Measurements from ENCODE around the gene SIX3. TPM values are rescaled to one million over a fixed set of nuclear protein-coding genes. Genes with fewer than 3 reads are reported as not detected.

The SIX3 gene
- total RNA-seq = not detected

GRCh38 chr2:44941551-44942234, at the start of gene SIX3:
TSS of gene SIX3 (plus strand) at chr2:44941702. CDS start at chr2:44942105, 403 bp downstream.
- POLR2A ChIA-PET = no interaction called here
- peak; percentile 65 for ATAC-seq
- Mint-ChIP-seq H3K4me1 (ENCODE audit: low read depth) (peaks cover 43% of the 10 kb centered on the region), H3K27me3 (peaks cover 77% of the 10 kb centered on the region), H3K27ac (no peak within 1 kb of the TSS), H3K36me3 (ENCODE audit: low read depth) (no peaks in the 10 kb centered on the region), H3K4me3 (peak within 1 kb of the TSS; percentile 73), H3K9me3 (no peaks in the 10 kb centered on the region)
- CTCF ChIA-PET = interaction anchor here (2.6 kb wide), 1 partner anchor 13 kb away, joined by 9 read pairs; no protein-coding TSS in a partner anchor
- peak; percentile 72 for DNase-seq
- TF ChIP-seq CTCF (IDR thresholded peaks at IDR 0.05) = no peak
- intact Hi-C loops (cut with micrococcal nuclease) = no loop called here

GRCh38 chr2:44894058-44894457, 47.4 kb upstream of the SIX3 start:
- POLR2A ChIA-PET = no interaction called here
- Mint-ChIP-seq H3K4me3 (no peak overlapping the region), H3K27ac (no peak overlapping the region)

GRCh38 chr2:44895061-44895460, 46.4 kb upstream of the SIX3 start:
- peaks cover 8% of the 10 kb centered on the region for H3K9me3 Mint-ChIP-seq
- H3K27ac Mint-ChIP-seq = no peak overlapping the region
- intact Hi-C loops (cut with micrococcal nuclease) = no loop called here
- peaks cover 12% of the 10 kb centered on the region for H3K27me3 Mint-ChIP-seq
- no peaks in the 10 kb centered on the region for H3K36me3 Mint-ChIP-seq (ENCODE audit: low read depth)
- H3K4me1 Mint-ChIP-seq (ENCODE audit: low read depth) = peaks cover 6% of the 10 kb centered on the region
- ATAC-seq (no peak), DNase-seq (no peak)
- ChIA-PET CTCF (no interaction called here), POLR2A (no interaction called here)
- no peak overlapping the region for H3K4me3 Mint-ChIP-seq
- no peak for TF ChIP-seq CTCF (IDR thresholded peaks at IDR 0.05)

More at GRCh38 chr2:44894058-44894457, 47.4 kb upstream of the SIX3 start:
- peaks cover 8% of the 10 kb centered on the region for H3K9me3 Mint-ChIP-seq
- peaks cover 10% of the 10 kb centered on the region for H3K27me3 Mint-ChIP-seq
- H3K36me3 Mint-ChIP-seq (ENCODE audit: low read depth) = no peaks in the 10 kb centered on the region
- CTCF ChIA-PET = no interaction called here
- TF ChIP-seq CTCF (IDR thresholded peaks at IDR 0.05) = no peak
- ATAC-seq (peak; percentile 82), DNase-seq (peak; percentile 29)
- peaks cover 6% of the 10 kb centered on the region for H3K4me1 Mint-ChIP-seq (ENCODE audit: low read depth)
- intact Hi-C loops (cut with micrococcal nuclease) = no loop called here

GRCh38 chr2:44897406-44897805, 44.1 kb upstream of the SIX3 start:
- H3K27me3 Mint-ChIP-seq = peaks cover 16% of the 10 kb centered on the region
- no peak overlapping the region for H3K4me3 Mint-ChIP-seq
- DNase-seq (no peak), ATAC-seq (no peak)
- ChIA-PET CTCF (no interaction called here), POLR2A (no interaction called here)
- intact Hi-C loops (cut with micrococcal nuclease) = no loop called here
- no peaks in the 10 kb centered on the region for H3K36me3 Mint-ChIP-seq (ENCODE audit: low read depth)
- H3K4me1 Mint-ChIP-seq (ENCODE audit: low read depth) = peaks cover 6% of the 10 kb centered on the region
- peaks cover 6% of the 10 kb centered on the region for H3K9me3 Mint-ChIP-seq
- no peak overlapping the region for H3K27ac Mint-ChIP-seq
- TF ChIP-seq CTCF (IDR thresholded peaks at IDR 0.05) = no peak

GRCh38 chr2:44902217-44903137, 39.0 kb upstream of the SIX3 start:
- ATAC-seq (no peak), DNase-seq (no peak)
- POLR2A ChIA-PET = no interaction called here
- no peak overlapping the region for H3K4me3 Mint-ChIP-seq
- no peak for TF ChIP-seq CTCF (IDR thresholded peaks at IDR 0.05)
- no peaks in the 10 kb centered on the region for H3K9me3 Mint-ChIP-seq
- no peaks in the 10 kb centered on the region for H3K36me3 Mint-ChIP-seq (ENCODE audit: low read depth)
- CTCF ChIA-PET = interaction anchor here (1.2 kb wide), 1 partner anchor 423 kb away, joined by 3 read pairs; no protein-coding TSS in a partner anchor
- no peak overlapping the region for H3K27ac Mint-ChIP-seq
- intact Hi-C loops (cut with micrococcal nuclease) = no loop called here
- peaks cover 24% of the 10 kb centered on the region for H3K27me3 Mint-ChIP-seq
- no peaks in the 10 kb centered on the region for H3K4me1 Mint-ChIP-seq (ENCODE audit: low read depth)
